ENCODE results near the gene YIPF4. TPM values are rescaled to one million over a fixed set of nuclear protein-coding genes. Genes with fewer than 3 reads are reported as not detected.

The YIPF4 gene
- 10.5 and 25.3 TPM in 2 replicates for total RNA-seq (2012; rRNA removed)

DNA sequence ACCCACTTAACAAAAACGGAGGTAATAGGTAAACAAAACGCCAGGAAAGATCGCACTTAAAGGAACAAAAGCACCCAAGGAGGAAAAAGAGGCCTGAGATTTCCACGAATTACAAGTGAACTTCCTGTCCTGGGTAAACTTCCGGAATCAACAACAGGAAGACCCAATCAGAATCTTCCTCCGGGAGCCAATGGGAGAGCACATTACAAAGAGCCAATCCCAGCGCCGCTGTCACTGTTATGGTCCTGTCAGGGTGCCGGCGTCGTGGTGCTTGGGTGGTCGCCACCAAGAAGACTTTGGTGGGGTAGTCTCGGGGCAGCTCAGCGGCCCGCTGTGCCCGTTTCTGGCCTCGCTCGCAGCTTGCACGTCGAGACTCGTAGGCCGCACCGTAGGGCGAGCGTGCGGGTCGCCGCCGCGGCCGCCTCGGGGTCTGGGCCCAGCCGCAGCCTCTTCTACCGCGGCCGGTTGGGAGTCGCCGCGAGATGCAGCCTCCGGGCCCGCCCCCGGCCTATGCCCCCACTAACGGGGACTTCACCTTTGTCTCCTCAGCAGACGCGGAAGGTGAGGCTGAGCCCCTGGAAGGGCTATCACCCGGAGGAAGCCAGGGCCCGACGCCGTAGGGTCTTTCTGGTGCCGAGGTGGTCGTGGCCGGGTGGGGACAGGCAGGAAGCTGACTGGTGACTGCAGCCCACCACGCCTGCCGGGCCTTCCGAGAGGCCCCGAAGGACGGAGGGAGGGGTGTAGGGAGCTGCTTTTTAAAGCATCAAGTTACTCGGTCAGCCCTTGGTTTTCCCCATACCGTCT, at the start of gene YIPF4:
YIPF4 (plus strand) TSS at position 231 of the 804 bp plus-strand sequence; CDS start at position 483, 252 bp downstream.
- H3K4me2 ChIP-seq (ENCODE audit: low read length), result peak within 1 kb of the TSS; percentile 86
- H3K4me1 ChIP-seq (ENCODE audit: control insufficient read depth, insufficient read depth, low read length), result peaks cover 4% of the 10 kb centered on the region
- H3K9ac ChIP-seq (ENCODE audit: low read depth, low read length), result peak within 1 kb of the TSS; percentile 100
- peak within 1 kb of the TSS; percentile 99 for H3K4me3 ChIP-seq (ENCODE audit: low read length)
- peaks cover 3% of the 10 kb centered on the region for H3K27me3 ChIP-seq (ENCODE audit: control insufficient read depth, insufficient read depth, low read length)
- H3K9me3 ChIP-seq (replicated peaks; ENCODE audit: low read length), result no peaks in the 10 kb centered on the region
- H3K36me3 ChIP-seq (ENCODE audit: insufficient read depth, low read length), result peaks cover 10% of the 10 kb centered on the region

DNA sequence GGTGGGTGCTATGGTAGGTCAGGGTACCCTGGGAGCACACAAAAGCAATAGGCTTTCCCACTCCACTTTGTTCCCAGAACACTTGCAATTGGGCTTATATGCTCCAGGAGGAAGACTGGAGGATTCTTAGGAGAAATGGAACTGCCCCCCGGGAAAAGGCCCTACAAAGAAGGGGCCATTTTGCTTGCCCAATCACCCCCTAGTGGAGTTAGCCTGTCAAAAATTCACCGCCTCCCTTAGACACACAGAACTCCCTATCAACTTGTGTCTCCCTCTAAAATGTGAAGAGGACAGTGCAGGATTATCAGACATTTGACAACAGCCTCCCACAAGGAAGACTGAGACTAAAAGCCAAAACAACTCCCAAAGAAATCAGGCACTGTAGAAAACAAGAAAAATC, 49.5 kb upstream of the YIPF4 start:
- H3K27me3 ChIP-seq (ENCODE audit: control insufficient read depth, insufficient read depth, low read length), result no peaks in the 10 kb centered on the region
- H3K4me1 ChIP-seq (ENCODE audit: control insufficient read depth, insufficient read depth, low read length), result no peaks in the 10 kb centered on the region
- peaks cover 16% of the 10 kb centered on the region for H3K36me3 ChIP-seq (ENCODE audit: insufficient read depth, low read length)
- no peak overlapping the region for H3K4me2 ChIP-seq (ENCODE audit: low read length)
- no peaks in the 10 kb centered on the region for H3K9me3 ChIP-seq (replicated peaks; ENCODE audit: low read length)
- H3K4me3 ChIP-seq (ENCODE audit: low read length), result no peak overlapping the region
- no peak overlapping the region for H3K9ac ChIP-seq (ENCODE audit: low read depth, low read length)

DNA sequence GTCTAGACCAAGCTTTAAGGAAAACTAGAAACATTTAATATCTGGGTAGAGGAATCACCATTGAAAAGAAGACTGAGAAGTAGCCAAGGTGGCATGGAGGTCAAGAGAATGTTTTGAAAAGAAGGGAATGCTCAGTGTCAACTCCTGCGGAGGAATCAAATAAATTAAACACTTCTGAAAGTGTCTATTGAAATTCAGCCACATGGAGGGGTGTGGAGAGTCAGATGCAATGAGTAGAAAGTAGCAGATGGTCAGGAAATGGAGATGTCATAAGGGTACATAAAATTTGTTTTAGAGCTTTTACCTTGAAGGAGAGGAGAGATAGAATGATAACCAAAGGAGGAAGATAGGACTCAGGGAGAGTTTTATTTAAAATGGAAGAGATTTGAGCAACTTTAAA, 48.1 kb upstream of the YIPF4 start:
- Histone ChIP-seq H3K27me3 (ENCODE audit: control insufficient read depth, insufficient read depth, low read length) (no peaks in the 10 kb centered on the region), H3K9ac (ENCODE audit: low read depth, low read length) (no peak overlapping the region), H3K36me3 (ENCODE audit: insufficient read depth, low read length) (peaks cover 16% of the 10 kb centered on the region)

DNA sequence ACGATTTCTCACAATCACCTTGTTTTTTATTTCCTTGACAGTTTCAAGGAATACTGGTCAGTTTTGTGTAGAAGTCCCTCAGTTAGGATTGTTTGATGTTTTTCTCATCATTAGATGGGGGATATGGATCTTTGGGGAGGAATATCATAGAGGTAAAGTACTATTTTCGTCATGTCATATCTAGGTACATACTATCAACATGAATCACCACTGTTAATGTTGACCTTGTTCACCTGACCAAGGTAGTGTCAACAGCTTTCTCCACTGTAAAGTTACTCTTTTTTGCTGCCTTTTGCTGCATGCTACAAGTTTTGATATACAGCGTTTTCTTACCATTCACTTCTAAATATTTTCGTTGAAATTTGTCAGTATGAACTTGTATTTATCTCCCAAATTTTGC, 45.7 kb upstream of the YIPF4 start:
- Histone ChIP-seq H3K4me1 (ENCODE audit: control insufficient read depth, insufficient read depth, low read length) (no peaks in the 10 kb centered on the region), H3K4me2 (ENCODE audit: low read length) (no peak overlapping the region), H3K9me3 (replicated peaks; ENCODE audit: low read length) (no peaks in the 10 kb centered on the region), H3K36me3 (ENCODE audit: insufficient read depth, low read length) (peaks cover 4% of the 10 kb centered on the region), H3K4me3 (ENCODE audit: low read length) (no peak overlapping the region), H3K9ac (ENCODE audit: low read depth, low read length) (no peak overlapping the region), H3K27me3 (ENCODE audit: control insufficient read depth, insufficient read depth, low read length) (no peaks in the 10 kb centered on the region)

More for the DNA sequence above, 48.1 kb upstream of the YIPF4 start:
- Histone ChIP-seq H3K4me1 (ENCODE audit: control insufficient read depth, insufficient read depth, low read length) (no peaks in the 10 kb centered on the region), H3K9me3 (replicated peaks; ENCODE audit: low read length) (no peaks in the 10 kb centered on the region), H3K4me3 (ENCODE audit: low read length) (no peak overlapping the region), H3K4me2 (ENCODE audit: low read length) (no peak overlapping the region)

DNA sequence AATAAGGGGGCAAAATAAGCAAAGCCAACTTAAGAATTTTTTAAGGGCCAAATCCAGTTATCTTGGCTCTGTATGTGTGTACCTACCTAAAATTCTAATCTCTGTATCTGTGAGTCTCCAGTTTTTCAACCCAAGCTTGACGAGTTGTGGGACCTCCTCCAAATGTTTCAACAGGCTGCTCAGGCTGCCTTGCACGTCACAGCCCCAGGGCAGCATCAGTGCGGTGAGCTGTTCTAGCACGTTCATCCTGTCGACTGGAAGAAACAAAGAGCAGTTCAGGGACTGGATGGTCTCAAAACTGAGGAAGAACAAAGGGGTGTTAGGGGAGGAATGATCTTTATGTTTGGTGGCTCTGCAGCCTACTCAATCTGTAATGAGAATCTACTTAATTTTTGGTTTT, 42.4 kb upstream of the YIPF4 start:
- H3K9ac ChIP-seq (ENCODE audit: low read depth, low read length), result no peak overlapping the region
- H3K36me3 ChIP-seq (ENCODE audit: insufficient read depth, low read length), result no peaks in the 10 kb centered on the region
- no peak overlapping the region for H3K4me3 ChIP-seq (ENCODE audit: low read length)
- no peak overlapping the region for H3K4me2 ChIP-seq (ENCODE audit: low read length)
- no peaks in the 10 kb centered on the region for H3K9me3 ChIP-seq (replicated peaks; ENCODE audit: low read length)
- H3K4me1 ChIP-seq (ENCODE audit: control insufficient read depth, insufficient read depth, low read length), result no peaks in the 10 kb centered on the region
- no peaks in the 10 kb centered on the region for H3K27me3 ChIP-seq (ENCODE audit: control insufficient read depth, insufficient read depth, low read length)

DNA sequence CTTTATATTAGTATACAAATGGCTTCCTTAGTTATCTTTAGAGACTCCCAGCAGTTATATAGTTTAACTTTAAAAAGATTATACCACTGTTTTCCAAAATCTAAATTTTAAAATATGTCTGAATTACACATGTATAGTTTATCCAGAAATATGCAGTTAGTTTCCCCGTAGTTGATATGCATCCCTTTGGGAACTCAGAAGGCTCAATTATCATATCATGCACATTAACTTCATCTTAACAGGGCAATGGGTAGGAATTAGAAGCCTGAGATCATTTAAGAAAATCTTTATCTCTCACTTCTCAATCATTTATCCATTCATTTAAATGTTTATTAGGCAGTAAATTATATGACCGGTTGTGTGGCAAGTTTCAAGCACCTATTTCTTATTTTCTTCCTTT, 40.2 kb upstream of the YIPF4 start:
- Histone ChIP-seq H3K36me3 (ENCODE audit: insufficient read depth, low read length) (no peaks in the 10 kb centered on the region), H3K9ac (ENCODE audit: low read depth, low read length) (no peak overlapping the region), H3K27me3 (ENCODE audit: control insufficient read depth, insufficient read depth, low read length) (no peaks in the 10 kb centered on the region), H3K4me2 (ENCODE audit: low read length) (no peak overlapping the region), H3K9me3 (replicated peaks; ENCODE audit: low read length) (no peaks in the 10 kb centered on the region), H3K4me3 (ENCODE audit: low read length) (no peak overlapping the region), H3K4me1 (ENCODE audit: control insufficient read depth, insufficient read depth, low read length) (no peaks in the 10 kb centered on the region)

DNA sequence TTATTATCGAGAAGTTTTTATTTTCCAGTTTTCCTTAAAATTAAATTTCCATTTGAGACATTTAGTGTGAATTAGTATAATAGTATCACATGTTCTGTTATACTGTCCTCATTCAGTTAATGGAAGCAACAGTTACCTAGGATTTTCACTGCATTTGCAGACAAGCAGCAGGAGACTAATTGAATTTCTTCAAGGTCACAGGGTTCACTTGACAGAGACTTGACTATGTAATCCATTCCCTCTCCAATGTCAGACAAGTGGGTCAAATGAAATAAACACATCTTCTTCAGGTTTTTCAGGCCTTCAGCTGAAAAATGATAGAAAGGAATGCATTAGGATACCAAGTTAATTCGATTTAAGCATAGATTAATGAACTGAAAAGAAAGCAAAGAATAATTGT, 39.7 kb upstream of the YIPF4 start:
- H3K9ac ChIP-seq (ENCODE audit: low read depth, low read length), result no peak overlapping the region
- no peak overlapping the region for H3K4me3 ChIP-seq (ENCODE audit: low read length)
- no peaks in the 10 kb centered on the region for H3K36me3 ChIP-seq (ENCODE audit: insufficient read depth, low read length)
- no peaks in the 10 kb centered on the region for H3K4me1 ChIP-seq (ENCODE audit: control insufficient read depth, insufficient read depth, low read length)
- H3K4me2 ChIP-seq (ENCODE audit: low read length), result no peak overlapping the region
- H3K27me3 ChIP-seq (ENCODE audit: control insufficient read depth, insufficient read depth, low read length), result no peaks in the 10 kb centered on the region
- no peaks in the 10 kb centered on the region for H3K9me3 ChIP-seq (replicated peaks; ENCODE audit: low read length)

DNA sequence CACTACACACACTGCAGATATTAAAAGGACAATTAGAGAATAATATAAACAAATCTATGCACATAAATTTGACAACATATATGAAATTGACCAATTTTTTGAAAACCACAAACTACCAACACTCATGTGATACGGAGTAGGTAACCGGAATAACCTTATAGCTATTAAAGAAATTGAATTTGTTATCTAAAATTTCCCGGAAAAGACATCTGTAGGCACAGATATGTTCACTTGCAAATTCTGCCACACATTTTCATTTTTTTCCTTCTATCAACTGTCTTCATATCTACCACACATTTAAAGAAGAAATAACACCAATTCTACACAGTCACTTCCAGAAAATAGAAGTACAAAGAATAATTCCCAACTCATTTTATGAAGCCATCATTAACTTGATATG, 35.4 kb upstream of the YIPF4 start:
- Histone ChIP-seq H3K27me3 (ENCODE audit: control insufficient read depth, insufficient read depth, low read length) (no peaks in the 10 kb centered on the region), H3K9me3 (replicated peaks; ENCODE audit: low read length) (no peaks in the 10 kb centered on the region), H3K36me3 (ENCODE audit: insufficient read depth, low read length) (no peaks in the 10 kb centered on the region), H3K9ac (ENCODE audit: low read depth, low read length) (no peak overlapping the region), H3K4me3 (ENCODE audit: low read length) (no peak overlapping the region), H3K4me2 (ENCODE audit: low read length) (no peak overlapping the region), H3K4me1 (ENCODE audit: control insufficient read depth, insufficient read depth, low read length) (no peaks in the 10 kb centered on the region)

DNA sequence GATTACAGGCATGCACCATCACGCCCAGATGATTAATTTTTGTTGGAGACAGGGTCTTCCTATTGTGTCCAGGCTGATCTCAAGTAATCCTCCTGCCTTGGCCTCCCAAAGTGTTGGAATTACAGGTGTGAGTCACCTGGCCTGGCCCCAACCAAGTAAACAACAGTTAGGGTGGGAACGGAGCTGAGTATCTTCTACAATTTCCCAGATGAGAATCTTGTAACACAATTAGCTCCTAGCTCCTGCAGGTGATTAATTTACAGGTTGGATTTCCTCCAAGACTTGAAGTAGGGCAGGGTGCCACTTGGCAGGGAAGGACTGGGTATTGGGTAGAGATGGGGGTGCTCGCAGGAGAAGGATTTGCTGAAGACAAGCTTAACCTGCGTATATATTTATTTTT, 30.8 kb upstream of the YIPF4 start:
- Histone ChIP-seq H3K27me3 (ENCODE audit: control insufficient read depth, insufficient read depth, low read length) (no peaks in the 10 kb centered on the region), H3K4me2 (ENCODE audit: low read length) (no peak overlapping the region), H3K9ac (ENCODE audit: low read depth, low read length) (no peak overlapping the region), H3K9me3 (replicated peaks; ENCODE audit: low read length) (no peaks in the 10 kb centered on the region), H3K36me3 (ENCODE audit: insufficient read depth, low read length) (no peaks in the 10 kb centered on the region), H3K4me3 (ENCODE audit: low read length) (no peak overlapping the region), H3K4me1 (ENCODE audit: control insufficient read depth, insufficient read depth, low read length) (no peaks in the 10 kb centered on the region)

DNA sequence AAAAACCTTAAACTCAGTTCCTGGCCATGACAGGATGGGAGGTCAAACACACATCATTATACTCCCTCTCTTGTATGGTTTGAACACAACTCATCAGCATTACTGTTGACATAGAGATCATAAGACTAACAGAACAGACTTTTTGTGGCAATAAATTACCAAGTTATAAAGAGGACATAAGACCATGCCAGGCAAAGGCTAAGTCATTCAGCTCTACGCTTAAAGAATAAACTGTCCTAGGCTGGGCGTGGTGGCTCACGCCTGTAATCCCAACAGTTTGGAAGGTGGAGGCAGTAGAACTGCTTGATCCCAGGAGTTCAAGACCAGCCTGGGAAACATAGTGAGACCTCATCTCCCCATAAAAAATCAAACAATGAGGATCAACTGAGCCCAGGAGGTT, 29.4 kb upstream of the YIPF4 start:
- Histone ChIP-seq H3K9ac (ENCODE audit: low read depth, low read length) (no peak overlapping the region), H3K9me3 (replicated peaks; ENCODE audit: low read length) (no peaks in the 10 kb centered on the region), H3K4me2 (ENCODE audit: low read length) (no peak overlapping the region), H3K4me1 (ENCODE audit: control insufficient read depth, insufficient read depth, low read length) (no peaks in the 10 kb centered on the region), H3K27me3 (ENCODE audit: control insufficient read depth, insufficient read depth, low read length) (no peaks in the 10 kb centered on the region), H3K4me3 (ENCODE audit: low read length) (no peak overlapping the region), H3K36me3 (ENCODE audit: insufficient read depth, low read length) (no peaks in the 10 kb centered on the region)

DNA sequence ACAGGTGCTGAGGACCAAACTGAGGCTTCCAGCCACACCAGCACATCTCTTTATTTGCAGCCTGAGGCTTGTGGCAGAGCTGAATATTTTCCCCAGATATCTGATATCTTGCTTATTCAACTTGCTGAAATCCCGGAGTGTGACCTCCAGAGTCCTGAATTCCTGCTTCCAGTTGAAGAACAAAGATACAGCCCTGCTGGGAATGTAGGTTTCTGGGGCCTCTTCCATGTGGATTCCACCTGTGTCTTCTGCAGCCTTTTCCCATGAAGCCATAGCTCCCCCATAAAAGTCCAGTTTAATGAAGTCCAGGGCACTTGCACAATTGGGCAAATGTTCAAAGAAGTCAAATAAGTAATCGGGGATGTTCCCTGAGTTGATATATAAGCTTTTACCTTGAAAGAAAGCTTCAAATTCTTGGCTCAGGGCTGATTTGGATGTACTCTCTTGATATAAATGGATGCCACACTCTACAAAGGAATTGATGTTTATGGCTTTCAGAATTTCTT, 27.9 kb upstream of the YIPF4 start:
- no peak overlapping the region for H3K4me3 ChIP-seq (ENCODE audit: low read length)
- no peaks in the 10 kb centered on the region for H3K27me3 ChIP-seq (ENCODE audit: control insufficient read depth, insufficient read depth, low read length)
- no peak overlapping the region for H3K4me2 ChIP-seq (ENCODE audit: low read length)
- no peaks in the 10 kb centered on the region for H3K36me3 ChIP-seq (ENCODE audit: insufficient read depth, low read length)
- H3K4me1 ChIP-seq (ENCODE audit: control insufficient read depth, insufficient read depth, low read length), result no peaks in the 10 kb centered on the region
- no peak overlapping the region for H3K9ac ChIP-seq (ENCODE audit: low read depth, low read length)
- H3K9me3 ChIP-seq (replicated peaks; ENCODE audit: low read length), result no peaks in the 10 kb centered on the region

DNA sequence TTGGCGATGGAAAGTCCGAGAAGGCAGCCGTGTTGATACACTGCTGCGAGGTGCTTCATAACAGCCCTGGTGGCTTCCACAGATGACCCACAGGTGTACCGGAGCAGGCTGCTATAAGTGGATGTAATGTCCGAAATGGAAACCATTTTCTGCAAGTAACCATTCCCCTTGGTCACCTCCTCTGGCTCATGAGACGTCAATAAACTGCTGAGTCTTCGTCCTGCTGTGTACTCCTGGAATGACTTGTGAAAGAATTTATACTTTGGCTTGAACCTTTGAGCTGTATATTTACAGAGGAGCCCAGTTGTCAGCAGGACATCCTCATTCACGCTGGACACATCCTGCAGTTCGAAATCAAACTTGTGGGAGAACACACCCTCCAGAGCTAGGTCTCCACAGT, 27.4 kb upstream of the YIPF4 start:
- no peaks in the 10 kb centered on the region for H3K27me3 ChIP-seq (ENCODE audit: control insufficient read depth, insufficient read depth, low read length)
- H3K36me3 ChIP-seq (ENCODE audit: insufficient read depth, low read length), result no peaks in the 10 kb centered on the region
- no peak overlapping the region for H3K4me2 ChIP-seq (ENCODE audit: low read length)
- H3K4me3 ChIP-seq (ENCODE audit: low read length), result no peak overlapping the region
- H3K9ac ChIP-seq (ENCODE audit: low read depth, low read length), result no peak overlapping the region
- H3K4me1 ChIP-seq (ENCODE audit: control insufficient read depth, insufficient read depth, low read length), result no peaks in the 10 kb centered on the region
- H3K9me3 ChIP-seq (replicated peaks; ENCODE audit: low read length), result no peaks in the 10 kb centered on the region
